HCT116 (cell line): ENCODE results near the gene RELCH. TPM values are rescaled to one million over a fixed set of nuclear protein-coding genes. Genes with fewer than 3 reads are reported as not detected.
A peak's percentile ranks its signal among the peaks of the same experiment; 100 is the strongest.

Experiments
- ATAC-seq: fragments of 200-7000 bp; cut with Tn5 transposase; 2 replicates; pipeline ENCODE4 v1.9.1; 2020; ENCODE audit warnings: mild to moderate bottlenecking, moderate library complexity
- BruUV-seq: library from RNA; stranded (reverse); fragments of 400-500 nt; replicated peaks from 2 replicates; lab custom pipeline; 2021; lab: Mats Ljungman, UMichigan
- CTCF ChIA-PET: fragments of 300-600 bp; sonication (Branson Sonifier 250); formaldehyde crosslinking; loops from one replicate; lab custom pipeline; 2021; ENCODE audit warnings: antibody characterized with exemption; lab: Charles Lee
- POLR2A ChIA-PET: fragments of 300-600, 350-600 bp; sonication (Branson Sonifier 250); formaldehyde crosslinking; loops from one replicate; lab custom pipeline; 2021; ENCODE audit warnings: antibody characterized with exemption; lab: Charles Lee
- RAD21 ChIA-PET, 2 experiments: fragments of 300-600 bp; sonication (Branson Sonifier 250); formaldehyde crosslinking; loops; one replicate each; lab custom pipeline; 2023; ENCODE audit warnings: low total read pairs in 2 of 2; ENCODE audit not compliant: uncharacterized antibody in 2 of 2, unreplicated experiment in 2 of 2, low non-redundant PET in 1 of 2; lab: Charles Lee
- DNase-seq: peaks from one replicate; pipeline ENCODE4 v3.0.0-alpha.2; 2010; ENCODE audit warnings: low read depth, low spot score
- H2AFZ ChIP-seq: fragments of 200-600 bp; shearing (Covaris generic), sonication (generic); 2 replicates; pipeline ENCODE4 v1.6.1; 2017; ENCODE audit warnings: low read depth, mixed run types, mixed read lengths, antibody characterized with exemption, low read length; ENCODE audit not compliant: poor library complexity, severe bottlenecking
- H3K27ac ChIP-seq: 2 replicates; pipeline ENCODE4 v1.5.1; 2012; ENCODE audit warnings: low read depth, low read length
- H3K27me3 ChIP-seq: fragments of 200-600 bp; sonication (generic); 2 replicates; pipeline ENCODE4 v1.6.1; 2016; ENCODE audit warnings: mixed run types, low read length, mixed read lengths; ENCODE audit not compliant: insufficient read depth
- H3K36me3 ChIP-seq, 2 experiments: fragments of 200-500 bp in 1 of 2; fragments of 200-600 bp in 1 of 2; sonication (Bioruptor generic) in 1 of 2; sonication (generic) in 1 of 2; 2 replicates each; pipeline versions ENCODE4 v1.5.1 to v1.6.1; 2014 to 2016; ENCODE audit warnings: low read length in 2 of 2, inconsistent platforms in 1 of 2, mixed read lengths in 1 of 2, mixed run types in 1 of 2; ENCODE audit not compliant: insufficient read depth in 2 of 2, control insufficient read depth in 1 of 2
- H3K4me1 ChIP-seq, 2 experiments: fragments of 200-600 bp in 1 of 2; sonication (generic) in 1 of 2; 2 replicates each; pipeline versions ENCODE4 v1.5.1 to v1.6.1; 2012 to 2017; ENCODE audit warnings: low read length in 2 of 2, inconsistent platforms in 1 of 2, mild to moderate bottlenecking in 1 of 2, mixed read lengths in 1 of 2, mixed run types in 1 of 2, moderate library complexity in 1 of 2; ENCODE audit not compliant: insufficient read depth in 2 of 2, control insufficient read depth in 1 of 2
- H3K4me2 ChIP-seq: fragments of 200-600 bp; sonication (generic); 2 replicates; pipeline ENCODE4 v1.6.1; 2017; ENCODE audit warnings: mixed run types, low read length, mixed read lengths
- H3K4me3 ChIP-seq, 2 experiments: fragments of 200-600 bp in 1 of 2; sonication (generic) in 1 of 2; replicated peaks in 1 of 2; 2 replicates each; pipeline ENCODE4 v1.5.1; 2011 to 2016; ENCODE audit warnings: low read length in 2 of 2, control low read depth in 1 of 2, low read depth in 1 of 2, mild to moderate bottlenecking in 1 of 2, mixed read lengths in 1 of 2, mixed run types in 1 of 2
- H3K79me2 ChIP-seq: fragments of 200-600 bp; sonication (generic); 2 replicates; pipeline ENCODE4 v1.6.1; 2017; ENCODE audit warnings: mild to moderate bottlenecking, mixed run types, low read length, moderate library complexity, mixed read lengths; ENCODE audit not compliant: insufficient read depth
- H3K9ac ChIP-seq: fragments of 200-600 bp; sonication (generic); 2 replicates; pipeline ENCODE4 v1.6.1; 2016; ENCODE audit warnings: low read length, mixed read lengths
- H3K9me2 ChIP-seq: fragments of 200-600 bp; sonication (generic), shearing (Covaris generic); 2 replicates; pipeline ENCODE4 v1.6.1; 2017; ENCODE audit warnings: mixed run types, mild to moderate bottlenecking, moderate library complexity; ENCODE audit not compliant: insufficient read depth
- H3K9me3 ChIP-seq, 2 experiments: fragments of 200-500 bp in 1 of 2; fragments of 200-600 bp in 1 of 2; sonication (Bioruptor generic) in 1 of 2; sonication (generic) in 1 of 2; 2 replicates each; pipeline ENCODE4 v1.6.1; 2014 to 2017; ENCODE audit warnings: low read length in 2 of 2, mixed read lengths in 2 of 2, inconsistent platforms in 1 of 2, low read depth in 1 of 2, mild to moderate bottlenecking in 1 of 2, mixed run types in 1 of 2, moderate library complexity in 1 of 2; ENCODE audit not compliant: control insufficient read depth in 1 of 2, insufficient read depth in 1 of 2
- H4K20me1 ChIP-seq: fragments of 200-600 bp; sonication (generic), shearing (Covaris generic); 2 replicates; pipeline ENCODE4 v1.6.1; 2017; ENCODE audit warnings: mixed run types, mild to moderate bottlenecking, moderate library complexity; ENCODE audit not compliant: insufficient read depth
- ATF3 ChIP-seq: IDR thresholded peaks from 2 replicates; pipeline ENCODE4 v1.6.1; 2012
- CBX3 ChIP-seq: IDR thresholded peaks from 2 replicates; pipeline ENCODE4 v1.6.1; 2012; ENCODE audit warnings: low read depth
- CTCF ChIP-seq, 3 experiments: fragments of 200-600 bp in 1 of 3; sonication (generic) in 1 of 3; IDR thresholded peaks in 2 of 3; conservative IDR thresholded peaks in 1 of 3; 2 replicates each; pipeline ENCODE4 v1.5.1; 2012 to 2017; ENCODE audit warnings: low read depth in 2 of 3, low read length in 2 of 3, antibody characterized with exemption in 1 of 3, borderline replicate concordance in 1 of 3, control low read depth in 1 of 3, mild to moderate bottlenecking in 1 of 3, mixed read lengths in 1 of 3, mixed run types in 1 of 3, moderate library complexity in 1 of 3; ENCODE audit not compliant: insufficient read depth in 1 of 3
- EGR1 ChIP-seq: IDR thresholded peaks from 2 replicates; pipeline ENCODE4 v1.6.1; 2012; ENCODE audit warnings: low read depth
- EZH2 ChIP-seq: fragments of 200-600 bp; sonication (generic); IDR thresholded peaks from 2 replicates; pipeline ENCODE4 v1.6.1; 2017; ENCODE audit warnings: antibody characterized with exemption, mixed run types
- FOSL1 ChIP-seq: IDR thresholded peaks from 2 replicates; pipeline ENCODE4 v1.6.1; 2012; ENCODE audit warnings: low read depth
- MAX ChIP-seq: IDR thresholded peaks from 2 replicates; pipeline ENCODE4 v1.6.1; 2012
- POLR2A ChIP-seq: IDR thresholded peaks from 2 replicates; pipeline ENCODE4 v1.7.0; 2011; ENCODE audit warnings: borderline replicate concordance; ENCODE audit not compliant: insufficient read depth, insufficient read length; ENCODE audit errors: extremely low read depth
- POLR2AphosphoS5 ChIP-seq: IDR thresholded peaks from 2 replicates; pipeline ENCODE4 v1.6.1; 2011; ENCODE audit warnings: mild to moderate bottlenecking, low read depth, low read length, moderate library complexity
- RAD21 ChIP-seq: IDR thresholded peaks from 2 replicates; pipeline ENCODE4 v1.6.1; 2012; ENCODE audit warnings: low read depth, mild to moderate bottlenecking
- SIN3A ChIP-seq: IDR thresholded peaks from 2 replicates; pipeline ENCODE4 v1.6.1; 2012; ENCODE audit warnings: low read depth
- SP1 ChIP-seq: IDR thresholded peaks from 2 replicates; pipeline ENCODE4 v1.6.1; 2012; ENCODE audit warnings: low read depth
- SRF ChIP-seq: IDR thresholded peaks from 2 replicates; pipeline ENCODE4 v1.6.1; 2012; ENCODE audit warnings: low read depth
- YY1 ChIP-seq: IDR thresholded peaks from 2 replicates; pipeline ENCODE4 v1.6.1; 2011; ENCODE audit warnings: low read length, low read depth, moderate library complexity, mild to moderate bottlenecking; ENCODE audit not compliant: insufficient replicate concordance; ENCODE audit errors: extremely low read depth
- ZBTB33 ChIP-seq: IDR thresholded peaks from 2 replicates; pipeline ENCODE4 v1.6.1; 2011; ENCODE audit warnings: mild to moderate bottlenecking, low read length, moderate library complexity; ENCODE audit not compliant: insufficient replicate concordance; ENCODE audit errors: extremely low read depth
- ZNF274 ChIP-seq: fragments of 200-500 bp; sonication (Bioruptor generic); IDR thresholded peaks from 2 replicates; pipeline ENCODE4 v1.6.1; 2014; ENCODE audit warnings: mild to moderate bottlenecking, low read depth, low read length, inconsistent platforms
- intact Hi-C: fragments of 100-400 bp; cut with micrococcal nuclease; formaldehyde crosslinking; loops from 2 replicates; pipeline ENCODE4 v1.10.0; 2022
- total RNA-seq: library from RNA; stranded (reverse); gene quantifications from one replicate; pipeline ENCODE4 v1.2.1, GENCODE V29; 2021; ENCODE audit not compliant: unreplicated experiment

Gene RELCH
- total RNA-seq, 1 experiment from 2014 or later = 17.4 TPM

- no peak overlapping the region; the same call in 1 of the 2 replicates for H3K27ac ChIP-seq
- BruUV-seq = no TSS peak
- DNase-seq (no peak), ATAC-seq (no peak)
- H3K9me2 ChIP-seq = no peaks in the 10 kb centered on the region
- TF ChIP-seq SRF (no peak), POLR2A (no peak), FOSL1 (no peak), CTCF (IDR thresholded peaks at IDR 0.05 in 2 of 3, conservative IDR thresholded peaks at IDR 0.05 in 1 of 3; ENCODE audit: borderline replicate concordance in 1 of 3, insufficient read depth in 1 of 3, low read depth in 2 of 3, low read length in 2 of 3) (no peak), EGR1 (no peak), ZNF274 (no peak), POLR2AphosphoS5 (no peak), CBX3 (no peak), SP1 (no peak), RAD21 (no peak), ZBTB33 (no peak), MAX (no peak), EZH2 (no peak), ATF3 (no peak), YY1 (no peak), SIN3A (no peak)
- H3K4me3 ChIP-seq = no peak overlapping the region
- POLR2A ChIA-PET = no interaction called here
- no peaks in the 10 kb centered on the region for H3K79me2 ChIP-seq
- RAD21 ChIA-PET = no interaction called here
- no peaks in the 10 kb centered on the region for H3K27me3 ChIP-seq
- no peaks in the 10 kb centered on the region for H4K20me1 ChIP-seq
- peaks cover 2 to 3% of the 10 kb centered on the region in 2 experiments; a peak in 2 of 4 replicates for H3K36me3 ChIP-seq
- CTCF ChIA-PET = interaction anchor here (1.4 kb wide), 1 partner anchor 32 kb away, joined by 3 read pairs; no protein-coding TSS in a partner anchor
- intact Hi-C loops = no loop called here
- H2AFZ ChIP-seq = no peak overlapping the region
- H3K9ac ChIP-seq = no peak overlapping the region
- no peaks in the 10 kb centered on the region for H3K9me3 ChIP-seq
- H3K4me2 ChIP-seq = peak overlapping the region; percentile 17
- peaks cover 0 to 15% of the 10 kb centered on the region in 2 experiments; a peak in 3 of 4 replicates for H3K4me1 ChIP-seq
These were observed 95.2 kb downstream of the RELCH start for GRCh38 chr18:62282188-62282629.
